ENCODE data around the gene RPL13A.
A peak's percentile ranks its signal among the peaks of the same experiment; 100 is the strongest.

Gene RPL13A

DNA sequence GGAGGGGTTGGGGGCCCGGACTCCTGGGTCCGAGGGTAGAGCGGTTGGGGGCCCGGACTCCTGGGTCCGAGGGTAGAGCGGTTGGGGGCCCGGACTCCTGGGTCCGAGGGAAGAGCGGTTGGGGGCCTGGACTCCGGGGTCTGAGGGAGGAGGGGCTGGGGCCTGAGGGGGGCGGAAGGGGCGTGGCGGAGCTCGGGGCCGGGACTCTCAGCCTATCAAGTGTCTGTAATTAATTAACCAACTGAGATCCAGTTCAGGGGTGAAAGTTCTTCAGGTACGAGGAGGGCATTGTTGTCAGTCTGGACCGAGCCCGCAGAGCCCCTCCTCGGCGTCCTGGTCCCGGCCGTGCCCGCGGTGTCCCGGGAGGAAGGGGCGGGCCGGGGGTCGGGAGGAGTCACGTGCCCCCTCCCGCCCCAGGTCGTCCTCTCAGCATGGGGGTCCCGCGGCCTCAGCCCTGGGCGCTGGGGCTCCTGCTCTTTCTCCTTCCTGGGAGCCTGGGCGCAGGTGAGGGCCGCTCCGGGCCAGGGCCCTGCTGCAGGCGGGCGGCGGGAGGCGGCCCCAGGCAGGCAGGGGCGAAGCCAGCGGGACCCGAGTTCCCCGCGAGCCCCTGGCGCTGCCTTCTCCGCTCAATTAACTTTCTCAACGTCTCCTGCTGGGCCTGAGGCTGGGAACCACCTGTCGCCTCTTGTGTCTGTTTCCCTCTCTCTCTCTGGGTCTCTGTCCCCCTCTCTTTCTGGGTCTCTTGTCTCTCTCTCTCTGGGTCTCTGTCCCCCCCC is 25.8 kb downstream of the RPL13A start:
- no peak for DNase-seq

GRCh38 chr19:49513746-49514118 is 26.3 kb downstream of the RPL13A start:
- no peak for DNase-seq

DNA sequence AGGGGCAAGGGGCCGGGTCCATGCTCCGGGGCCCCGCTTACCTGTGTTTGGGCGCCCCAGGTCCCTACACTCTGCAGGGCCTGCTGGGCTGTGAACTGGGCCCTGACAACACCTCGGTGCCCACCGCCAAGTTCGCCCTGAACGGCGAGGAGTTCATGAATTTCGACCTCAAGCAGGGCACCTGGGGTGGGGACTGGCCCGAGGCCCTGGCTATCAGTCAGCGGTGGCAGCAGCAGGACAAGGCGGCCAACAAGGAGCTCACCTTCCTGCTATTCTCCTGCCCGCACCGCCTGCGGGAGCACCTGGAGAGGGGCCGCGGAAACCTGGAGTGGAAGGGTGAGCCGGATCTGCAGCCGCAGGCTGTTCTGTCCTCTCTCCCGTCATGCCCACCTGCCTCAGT is 26.7 kb downstream of the RPL13A start:
- no peak for DNase-seq

DNA sequence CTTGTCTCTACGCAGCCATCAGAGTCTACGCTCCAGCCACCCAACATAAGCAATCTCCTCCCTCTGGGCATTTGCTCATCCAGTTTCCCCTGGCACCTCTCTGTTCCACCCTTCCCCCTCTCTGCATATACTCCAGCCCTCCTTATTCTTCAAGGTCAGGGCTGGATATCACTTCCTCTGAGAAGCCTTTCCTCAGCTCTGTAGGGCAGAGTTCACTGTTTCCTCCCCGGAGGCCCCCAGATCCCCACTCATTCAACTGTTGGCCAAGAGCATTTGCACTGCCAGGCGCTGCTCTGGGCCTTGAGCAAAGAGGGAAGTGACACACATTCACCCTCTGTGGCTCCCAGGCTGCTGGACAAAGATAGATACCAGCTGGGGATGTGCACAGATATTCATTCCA is 28.4 kb downstream of the RPL13A start:
- no peak for DNase-seq

- DNase-seq, result no peak
Measured at GRCh38 chr19:49518033-49518432, 30.6 kb downstream of the RPL13A start.

- no peak for DNase-seq
Measured at GRCh38 chr19:49520705-49521319, 33.4 kb downstream of the RPL13A start.

DNA sequence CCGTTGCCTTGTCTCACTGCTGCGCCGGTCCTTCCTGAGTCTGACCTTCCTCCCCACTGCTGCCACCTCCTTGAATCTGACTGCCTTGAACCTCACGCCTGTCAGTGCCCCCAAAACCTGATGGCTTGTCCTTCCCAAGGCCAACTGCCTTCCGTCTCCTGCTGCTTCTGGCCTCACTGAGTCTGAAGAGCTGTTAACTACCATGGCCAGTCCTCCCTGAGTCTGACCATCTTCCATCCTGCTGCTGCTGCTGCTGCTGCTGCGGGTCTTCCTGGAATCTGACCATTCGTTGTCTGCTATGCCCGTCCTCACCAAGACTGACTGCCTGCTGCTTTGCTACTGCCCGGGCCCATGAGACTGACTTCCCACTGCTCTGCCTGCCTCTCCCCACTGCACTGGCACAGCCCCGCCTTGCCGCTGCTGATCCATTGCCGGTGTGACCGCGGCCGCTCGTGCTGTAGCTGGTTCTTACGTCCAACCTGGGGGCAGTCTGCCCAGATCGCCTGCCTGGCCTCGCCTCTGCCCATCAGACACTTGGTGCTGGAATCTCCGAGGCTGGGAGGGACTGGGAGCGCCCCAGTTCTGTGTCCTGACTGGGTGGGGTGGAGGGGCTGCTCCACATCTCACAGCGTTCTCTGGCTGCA is 37.5 kb downstream of the RPL13A start:
- no peak for DNase-seq

DNA sequence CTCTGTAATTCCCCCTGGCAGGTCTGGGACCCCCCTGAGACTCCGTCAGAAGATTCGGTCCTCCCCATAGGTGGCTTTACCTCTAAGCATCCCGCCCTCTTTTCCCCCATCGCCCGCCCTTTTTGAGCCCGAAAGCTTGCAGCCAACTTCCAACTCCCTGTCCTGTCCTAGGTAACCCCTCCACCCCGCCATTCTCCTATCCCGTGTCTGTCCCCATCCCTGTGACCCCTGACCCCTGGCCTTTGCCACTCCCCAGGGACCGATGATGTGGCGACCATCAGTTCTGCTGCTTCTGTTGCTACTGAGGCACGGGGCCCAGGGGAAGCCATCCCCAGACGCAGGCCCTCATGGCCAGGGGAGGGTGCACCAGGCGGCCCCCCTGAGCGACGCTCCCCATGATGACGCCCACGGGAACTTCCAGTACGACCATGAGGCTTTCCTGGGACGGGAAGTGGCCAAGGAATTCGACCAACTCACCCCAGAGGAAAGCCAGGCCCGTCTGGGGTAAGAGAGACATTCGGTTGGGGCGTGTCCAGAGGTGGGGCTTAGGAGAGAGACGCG is 40.9 kb downstream of the RPL13A start:
- no peak for DNase-seq

DNA sequence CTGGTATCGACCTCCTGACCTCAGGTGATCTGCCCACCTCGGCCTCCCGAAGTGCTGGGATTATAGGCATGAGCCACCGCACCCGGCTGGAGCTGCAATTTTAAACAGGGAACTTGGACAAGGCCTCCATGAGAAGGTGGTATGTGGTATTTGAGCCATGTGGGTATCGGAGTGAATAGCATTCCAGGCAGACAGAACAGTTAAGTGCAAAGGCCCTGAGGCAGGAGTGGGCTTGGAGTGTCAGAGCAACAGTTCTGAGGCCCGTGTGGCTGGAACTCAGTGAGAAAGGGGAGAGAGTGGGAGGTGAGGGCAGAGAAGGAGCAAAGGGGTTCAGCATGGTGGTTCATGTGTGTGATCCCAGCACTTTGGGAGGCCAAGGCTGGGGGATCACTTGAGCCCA is 43.3 kb downstream of the RPL13A start:
- no peak for DNase-seq

GRCh38 chr19:49533551-49534488 is 46.4 kb downstream of the RPL13A start:
- DNase-seq, result peak in 1 of 2 experiments; percentile 47

GRCh38 chr19:49534632-49535385 is 47.4 kb downstream of the RPL13A start:
- DNase-seq, result no peak

GRCh38 chr19:49536921-49537462 is 49.6 kb downstream of the RPL13A start:
- DNase-seq, result no peak

- no peak for DNase-seq
Measured at GRCh38 chr19:49538643-49539042, 51.2 kb downstream of the RPL13A start.

DNA sequence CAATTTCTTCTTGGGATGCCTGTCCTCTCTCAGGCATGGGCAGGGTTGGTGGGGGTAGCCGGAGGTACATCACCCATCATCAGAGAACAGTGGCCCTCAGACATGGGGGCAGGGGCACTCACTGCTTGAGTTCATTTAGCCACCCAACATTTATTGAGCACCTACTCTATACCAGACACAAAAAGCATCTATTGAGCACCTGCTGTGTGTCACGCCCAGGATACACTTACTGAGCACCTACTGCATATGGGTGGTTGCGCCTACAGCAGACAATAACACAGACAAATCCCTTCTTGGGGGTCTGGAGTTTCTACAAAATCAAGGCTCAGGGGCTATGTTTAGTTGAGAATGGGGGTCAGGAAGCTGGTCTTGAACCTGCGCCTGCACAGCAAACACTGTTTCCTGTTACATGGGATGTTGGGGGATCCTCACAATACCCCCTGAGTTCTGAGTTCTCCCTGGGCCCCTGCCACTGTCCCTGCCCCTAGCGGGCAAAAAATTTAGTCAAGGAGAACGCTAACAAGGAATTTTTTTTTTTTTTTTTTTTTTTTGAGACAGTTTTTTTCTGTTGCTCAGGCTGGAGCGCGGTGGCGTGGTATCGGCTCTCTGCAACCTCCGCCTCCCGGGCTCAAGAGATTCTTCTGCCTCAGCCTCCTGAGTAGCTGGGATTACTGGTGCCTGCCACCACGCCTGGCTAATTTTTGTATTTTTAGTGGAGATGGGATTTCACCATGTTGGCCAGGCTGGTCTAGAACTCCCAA is 52.0 kb downstream of the RPL13A start:
- no peak for DNase-seq

Measured in SW 1271 (cell line).